Trophoblast cell (in vitro differentiated cells and primary cell): Measurements from ENCODE around the gene SLC25A19.

Source experiments
- DNase-seq, 2 donors: peaks; one replicate each; pipeline ENCODE4 v3.0.0-alpha.2; 2016
- H2AFZ ChIP-seq: 2 replicates; pipeline ENCODE4 v1.6.1; 2013; ENCODE audit warnings: low read length, moderate library complexity, mild to moderate bottlenecking; ENCODE audit not compliant: insufficient read depth, poor library complexity
- H2AK5ac ChIP-seq: 2 replicates; pipeline ENCODE4 v1.6.1; 2013; ENCODE audit warnings: mild to moderate bottlenecking, low read length
- H2BK120ac ChIP-seq: 2 replicates; pipeline ENCODE4 v1.6.1; 2013; ENCODE audit warnings: low read length, mild to moderate bottlenecking, moderate library complexity; ENCODE audit not compliant: insufficient read depth, poor library complexity
- H2BK12ac ChIP-seq: 2 replicates; pipeline ENCODE4 v1.6.1; 2013; ENCODE audit warnings: mild to moderate bottlenecking, low read length, moderate library complexity
- H2BK5ac ChIP-seq: 2 replicates; pipeline ENCODE4 v1.6.1; 2013; ENCODE audit warnings: low read length, low read depth, moderate library complexity, mild to moderate bottlenecking; ENCODE audit not compliant: poor library complexity
- H3K14ac ChIP-seq: 2 replicates; pipeline ENCODE4 v1.6.1; 2013; ENCODE audit warnings: mild to moderate bottlenecking, low read length
- H3K18ac ChIP-seq: 2 replicates; pipeline ENCODE4 v1.6.1; 2013; ENCODE audit warnings: mild to moderate bottlenecking, low read length
- H3K23ac ChIP-seq: 2 replicates; pipeline ENCODE4 v1.6.1; 2013; ENCODE audit warnings: low read length
- H3K27ac ChIP-seq: 2 replicates; pipeline ENCODE4 v1.5.1; 2013; ENCODE audit warnings: low read depth, mild to moderate bottlenecking, inconsistent platforms, low read length, moderate library complexity
- H3K27me3 ChIP-seq: 2 replicates; pipeline ENCODE4 v1.6.1; 2013; ENCODE audit warnings: inconsistent platforms, mild to moderate bottlenecking, low read length, moderate library complexity; ENCODE audit not compliant: insufficient read depth
- H3K36me3 ChIP-seq, 2 experiments: 1 replicate in 1 of 2; 2 replicates in 1 of 2; pipeline ENCODE4 v1.6.1; 2013; ENCODE audit warnings: low read length in 2 of 2, mild to moderate bottlenecking in 2 of 2, moderate library complexity in 1 of 2; ENCODE audit not compliant: insufficient read depth in 2 of 2, control insufficient read depth in 1 of 2
- H3K4ac ChIP-seq: 2 replicates; pipeline ENCODE4 v1.6.1; 2013; ENCODE audit warnings: low read depth, mild to moderate bottlenecking, low read length, moderate library complexity
- H3K4me1 ChIP-seq, 2 experiments: 1 replicate in 1 of 2; 2 replicates in 1 of 2; pipeline ENCODE4 v1.6.1; 2013; ENCODE audit warnings: low read length in 2 of 2, mild to moderate bottlenecking in 2 of 2, moderate library complexity in 1 of 2; ENCODE audit not compliant: insufficient read depth in 2 of 2, control insufficient read depth in 1 of 2
- H3K4me2 ChIP-seq: 2 replicates; pipeline ENCODE4 v1.6.1; 2013; ENCODE audit warnings: inconsistent platforms, mild to moderate bottlenecking, low read length, moderate library complexity
- H3K4me3 ChIP-seq: 2 replicates; pipeline ENCODE4 v1.5.1; 2013; ENCODE audit warnings: mild to moderate bottlenecking, low read depth, low read length, inconsistent platforms
- H3K79me1 ChIP-seq: one replicate; pipeline ENCODE4 v1.6.1; 2013; ENCODE audit warnings: low read length
- H3K79me2 ChIP-seq: 2 replicates; pipeline ENCODE4 v1.6.1; 2013; ENCODE audit warnings: low read length, mild to moderate bottlenecking; ENCODE audit not compliant: control insufficient read depth, insufficient read depth, poor library complexity
- H3K9ac ChIP-seq: 2 replicates; pipeline ENCODE4 v1.6.1; 2013; ENCODE audit warnings: mild to moderate bottlenecking, low read length
- H3K9me3 ChIP-seq: 2 replicates; pipeline ENCODE4 v1.6.1; 2013; ENCODE audit warnings: low read depth, mild to moderate bottlenecking, control low read depth, inconsistent platforms, low read length; ENCODE audit not compliant: insufficient read depth
- H4K12ac ChIP-seq: 2 replicates; pipeline ENCODE4 v1.6.1; 2013; ENCODE audit warnings: low read depth, mild to moderate bottlenecking, low read length, moderate library complexity
- H4K8ac ChIP-seq: 2 replicates; pipeline ENCODE4 v1.6.1; 2013; ENCODE audit warnings: low read depth, mild to moderate bottlenecking, low read length, moderate library complexity
- H4K91ac ChIP-seq: one replicate; pipeline ENCODE4 v1.6.1; 2013; ENCODE audit warnings: low read depth, mild to moderate bottlenecking, low read length, moderate library complexity
- WGBS: extraction: QIAGEN DNeasy Blood & Tissue Kit; methylation state at CpG from one replicate; pipeline ENCODE4 v1.1.7; 2013; ENCODE audit warnings: missing lambda C conversion rate; ENCODE audit not compliant: insufficient read length, insufficient coverage; ENCODE audit errors: extremely low coverage; 5-methylcytosine and 5-hydroxymethylcytosine counted together

The SLC25A19 gene

GRCh38 chr17:75325348-75325747 lies 36.1 kb upstream of the SLC25A19 start:
- no peak overlapping the region for H2BK12ac ChIP-seq
- H2BK120ac ChIP-seq, result no peak overlapping the region
- H3K4me1 ChIP-seq, result peaks cover 6 to 13% of the 10 kb centered on the region in 2 experiments
- H4K91ac ChIP-seq, result no peak overlapping the region
- no peak overlapping the region for H3K4me3 ChIP-seq
- H3K9me3 ChIP-seq, result no peaks in the 10 kb centered on the region
- no CpG with 5 or more reads among the region's 6 CpGs for WGBS
- H3K36me3 ChIP-seq, result peaks cover 15 to 18% of the 10 kb centered on the region in 2 experiments
- no peaks in the 10 kb centered on the region for H3K27me3 ChIP-seq
- no peak overlapping the region for H3K4me2 ChIP-seq
- no peak overlapping the region for H3K9ac ChIP-seq
- H2AFZ ChIP-seq, result no peak overlapping the region
- H3K4ac ChIP-seq, result no peak overlapping the region
- no peak overlapping the region for H2AK5ac ChIP-seq
- H3K23ac ChIP-seq, result no peak overlapping the region
- no peak overlapping the region for H2BK5ac ChIP-seq
- H4K8ac ChIP-seq, result no peak overlapping the region
- H3K27ac ChIP-seq, result no peak overlapping the region
- no peaks in the 10 kb centered on the region for H3K79me2 ChIP-seq
- H3K18ac ChIP-seq, result no peak overlapping the region
- H3K14ac ChIP-seq, result no peak overlapping the region
- H3K79me1 ChIP-seq, result peaks cover 3% of the 10 kb centered on the region
- no peak overlapping the region for H4K12ac ChIP-seq
- no peak for DNase-seq

- Histone ChIP-seq H3K36me3 (peaks cover 33 to 42% of the 10 kb centered on the region in 2 experiments), H3K4me3 (no peak overlapping the region), H3K4ac (no peak overlapping the region), H2BK12ac (no peak overlapping the region), H3K27me3 (no peaks in the 10 kb centered on the region), H2BK5ac (no peak overlapping the region), H3K4me1 (peaks cover 5 to 12% of the 10 kb centered on the region in 2 experiments), H4K8ac (no peak overlapping the region), H3K14ac (no peak overlapping the region), H2AFZ (no peak overlapping the region), H2AK5ac (no peak overlapping the region), H3K79me1 (peaks cover 3% of the 10 kb centered on the region), H3K9me3 (peaks cover 2% of the 10 kb centered on the region), H3K23ac (no peak overlapping the region), H3K4me2 (no peak overlapping the region), H3K18ac (no peak overlapping the region), H3K79me2 (no peaks in the 10 kb centered on the region), H3K9ac (no peak overlapping the region), H3K27ac (no peak overlapping the region), H4K12ac (no peak overlapping the region), H2BK120ac (no peak overlapping the region), H4K91ac (no peak overlapping the region)
- DNase-seq, result peak; percentile 60 to 68
- no CpG with 5 or more reads among the region's 10 CpGs for WGBS
These were observed 32.3 kb upstream of the SLC25A19 start for GRCh38 chr17:75321506-75321905.

GRCh38 chr17:75319904-75320691 lies 30.9 kb upstream of the SLC25A19 start:
- H2AK5ac ChIP-seq, result no peak overlapping the region
- H3K4me2 ChIP-seq, result no peak overlapping the region
- no peak overlapping the region for H3K27ac ChIP-seq
- no peaks in the 10 kb centered on the region for H3K79me2 ChIP-seq
- peaks cover 0 to 3% of the 10 kb centered on the region in 2 experiments for H3K4me1 ChIP-seq
- WGBS, result no CpG with 5 or more reads among the region's 20 CpGs
- H4K12ac ChIP-seq, result no peak overlapping the region
- no peak overlapping the region for H3K23ac ChIP-seq
- no peaks in the 10 kb centered on the region for H3K27me3 ChIP-seq
- H3K4ac ChIP-seq, result no peak overlapping the region
- H2BK12ac ChIP-seq, result no peak overlapping the region
- H4K8ac ChIP-seq, result no peak overlapping the region
- no peak overlapping the region for H2BK5ac ChIP-seq
- no peak overlapping the region for H3K14ac ChIP-seq
- H3K18ac ChIP-seq, result no peak overlapping the region
- H3K9ac ChIP-seq, result no peak overlapping the region
- peaks cover 33 to 44% of the 10 kb centered on the region in 2 experiments for H3K36me3 ChIP-seq
- no peak overlapping the region for H2AFZ ChIP-seq
- no peak overlapping the region for H4K91ac ChIP-seq
- peaks cover 2% of the 10 kb centered on the region for H3K9me3 ChIP-seq
- H3K79me1 ChIP-seq, result no peaks in the 10 kb centered on the region
- DNase-seq, result peak; percentile 31 to 57
- H2BK120ac ChIP-seq, result no peak overlapping the region
- no peak overlapping the region for H3K4me3 ChIP-seq

- H3K4ac ChIP-seq, result no peak overlapping the region
- H3K23ac ChIP-seq, result no peak overlapping the region
- H3K4me1 ChIP-seq, result peaks cover 0 to 6% of the 10 kb centered on the region in 2 experiments
- no peak overlapping the region for H2BK12ac ChIP-seq
- H3K9ac ChIP-seq, result no peak overlapping the region
- peaks cover 31 to 44% of the 10 kb centered on the region in 2 experiments for H3K36me3 ChIP-seq
- H4K91ac ChIP-seq, result no peak overlapping the region
- no peak overlapping the region for H2AK5ac ChIP-seq
- no peak overlapping the region for H2AFZ ChIP-seq
- no peaks in the 10 kb centered on the region for H3K79me1 ChIP-seq
- H4K8ac ChIP-seq, result no peak overlapping the region
- no CpG with 5 or more reads among the region's 10 CpGs for WGBS
- H2BK5ac ChIP-seq, result no peak overlapping the region
- no peak overlapping the region for H3K4me3 ChIP-seq
- DNase-seq, result no peak
- no peak overlapping the region for H4K12ac ChIP-seq
- no peaks in the 10 kb centered on the region for H3K27me3 ChIP-seq
- H3K27ac ChIP-seq, result no peak overlapping the region
- no peaks in the 10 kb centered on the region for H3K79me2 ChIP-seq
- H3K18ac ChIP-seq, result no peak overlapping the region
- no peak overlapping the region for H3K4me2 ChIP-seq
- peaks cover 4% of the 10 kb centered on the region for H3K9me3 ChIP-seq
- no peak overlapping the region for H2BK120ac ChIP-seq
- no peak overlapping the region for H3K14ac ChIP-seq
These were observed 29.5 kb upstream of the SLC25A19 start for GRCh38 chr17:75318615-75319222.
